Coronary artery (tissue), 2 donors: ENCODE data around the gene RHOG.

Source experiments
- DNase-seq: peaks from one replicate; pipeline ENCODE4 v3.0.0-alpha.2; 2017; ENCODE audit warnings: low spot score
- H3K27ac ChIP-seq, 2 donors: fragments of 200-600 bp; sonication (generic); one replicate each; pipeline ENCODE4 v1.5.1; 2016 to 2019
- H3K4me3 ChIP-seq: fragments of 200-600 bp; sonication (generic); 2 replicates; pipeline ENCODE4 v1.5.1; 2016; ENCODE audit warnings: mild to moderate bottlenecking, moderate library complexity
- TF ChIP-seq, protein P1 (sequence below): fragments of 200-600 bp; sonication (generic); IDR thresholded peaks from one replicate; pipeline ENCODE4 v1.5.1; 2019; ENCODE audit warnings: antibody characterized with exemption

Gene RHOG

DNA sequence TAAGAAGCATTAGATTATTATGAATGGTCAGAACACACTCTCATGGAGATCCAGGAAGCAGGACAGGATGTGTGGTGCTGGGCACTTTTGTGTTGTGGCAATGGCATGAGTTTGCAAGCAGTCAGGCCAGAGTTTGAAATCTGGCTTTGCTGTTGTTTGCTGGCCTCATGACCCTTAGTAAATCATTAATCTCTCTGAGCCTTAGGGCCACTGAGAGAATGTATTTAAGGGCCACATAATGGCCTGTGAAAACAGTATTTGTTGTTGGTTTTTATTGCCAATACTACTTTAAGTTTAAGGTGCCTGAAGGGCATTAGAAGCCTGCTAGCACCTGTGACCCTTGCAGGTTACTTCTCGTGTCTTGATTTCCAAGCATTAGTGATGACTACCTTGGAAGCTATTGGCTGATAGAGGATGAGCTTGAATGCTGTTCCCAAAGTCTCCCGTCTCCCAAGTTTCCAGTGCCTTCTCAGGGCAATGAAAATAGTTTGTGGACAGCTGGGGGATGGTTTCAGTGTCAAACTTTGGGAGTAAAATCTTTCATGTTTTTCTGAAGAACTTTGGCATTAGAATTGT lies 39.3 kb upstream of the RHOG start:
- Histone ChIP-seq H3K27ac (peak overlapping the region; percentile 48 to 53), H3K4me3 (no peak overlapping the region)
- no peak for DNase-seq
- TF ChIP-seq, protein P1, sequence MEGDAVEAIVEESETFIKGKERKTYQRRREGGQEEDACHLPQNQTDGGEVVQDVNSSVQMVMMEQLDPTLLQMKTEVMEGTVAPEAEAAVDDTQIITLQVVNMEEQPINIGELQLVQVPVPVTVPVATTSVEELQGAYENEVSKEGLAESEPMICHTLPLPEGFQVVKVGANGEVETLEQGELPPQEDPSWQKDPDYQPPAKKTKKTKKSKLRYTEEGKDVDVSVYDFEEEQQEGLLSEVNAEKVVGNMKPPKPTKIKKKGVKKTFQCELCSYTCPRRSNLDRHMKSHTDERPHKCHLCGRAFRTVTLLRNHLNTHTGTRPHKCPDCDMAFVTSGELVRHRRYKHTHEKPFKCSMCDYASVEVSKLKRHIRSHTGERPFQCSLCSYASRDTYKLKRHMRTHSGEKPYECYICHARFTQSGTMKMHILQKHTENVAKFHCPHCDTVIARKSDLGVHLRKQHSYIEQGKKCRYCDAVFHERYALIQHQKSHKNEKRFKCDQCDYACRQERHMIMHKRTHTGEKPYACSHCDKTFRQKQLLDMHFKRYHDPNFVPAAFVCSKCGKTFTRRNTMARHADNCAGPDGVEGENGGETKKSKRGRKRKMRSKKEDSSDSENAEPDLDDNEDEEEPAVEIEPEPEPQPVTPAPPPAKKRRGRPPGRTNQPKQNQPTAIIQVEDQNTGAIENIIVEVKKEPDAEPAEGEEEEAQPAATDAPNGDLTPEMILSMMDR, result no peak

DNA sequence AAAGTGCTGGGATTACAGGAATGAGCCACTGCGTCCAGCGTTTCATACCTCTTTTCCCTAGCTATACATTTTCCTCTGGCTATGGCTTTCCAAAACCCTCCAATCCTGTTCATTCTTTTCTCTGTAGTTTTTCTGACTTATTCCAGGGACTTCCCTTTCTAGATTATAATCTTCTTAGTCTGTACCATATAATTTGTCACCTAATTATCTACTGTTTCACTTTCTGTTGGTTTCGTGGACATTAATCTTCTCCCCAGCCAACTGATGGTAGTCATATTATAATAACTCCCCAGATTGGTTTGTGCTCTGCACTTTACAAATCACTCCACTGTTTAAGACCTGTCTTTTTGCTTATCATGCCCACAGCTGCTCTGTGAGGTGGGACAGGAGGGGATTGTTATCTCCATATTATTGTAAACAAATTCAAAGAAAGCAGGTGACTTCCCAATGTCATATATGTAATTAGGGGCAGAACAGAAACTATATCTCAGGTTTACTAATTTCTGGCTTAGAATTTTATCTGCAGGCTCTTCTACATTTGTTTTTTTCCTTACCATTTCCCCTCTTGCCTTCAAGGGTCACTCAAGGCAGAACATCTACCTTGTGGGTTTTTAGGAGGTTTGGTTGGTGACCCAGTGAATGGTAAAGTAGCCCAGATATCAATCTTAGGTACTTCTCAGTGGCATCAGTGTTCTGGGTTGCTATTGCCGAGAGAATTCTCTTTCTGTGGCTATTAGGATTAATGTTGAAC lies 38.6 kb upstream of the RHOG start:
- TF ChIP-seq, protein P1, result no peak
- Histone ChIP-seq H3K4me3 (no peak overlapping the region), H3K27ac (peak overlapping the region in 1 of 2 donors; percentile 53)
- DNase-seq, result no peak

DNA sequence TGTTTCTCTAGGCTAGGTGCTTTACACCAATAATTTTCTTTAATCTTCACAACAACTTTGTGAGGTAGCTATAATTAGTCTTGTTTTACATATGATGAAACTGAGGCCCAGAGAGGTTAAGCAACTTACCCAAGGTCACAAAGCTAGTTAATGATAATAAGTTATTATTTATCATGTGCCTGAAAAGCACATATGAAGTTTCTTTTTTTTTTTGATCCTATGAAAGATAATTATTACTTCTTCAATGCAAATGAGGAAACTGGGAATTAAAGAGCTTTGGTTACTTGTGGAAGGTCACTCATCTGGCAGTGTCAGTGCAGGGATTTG lies 37.5 kb upstream of the RHOG start:
- TF ChIP-seq, protein P1, result no peak
- no peak overlapping the region for H3K4me3 ChIP-seq
- no peak for DNase-seq
- H3K27ac ChIP-seq, result no peak overlapping the region

DNA sequence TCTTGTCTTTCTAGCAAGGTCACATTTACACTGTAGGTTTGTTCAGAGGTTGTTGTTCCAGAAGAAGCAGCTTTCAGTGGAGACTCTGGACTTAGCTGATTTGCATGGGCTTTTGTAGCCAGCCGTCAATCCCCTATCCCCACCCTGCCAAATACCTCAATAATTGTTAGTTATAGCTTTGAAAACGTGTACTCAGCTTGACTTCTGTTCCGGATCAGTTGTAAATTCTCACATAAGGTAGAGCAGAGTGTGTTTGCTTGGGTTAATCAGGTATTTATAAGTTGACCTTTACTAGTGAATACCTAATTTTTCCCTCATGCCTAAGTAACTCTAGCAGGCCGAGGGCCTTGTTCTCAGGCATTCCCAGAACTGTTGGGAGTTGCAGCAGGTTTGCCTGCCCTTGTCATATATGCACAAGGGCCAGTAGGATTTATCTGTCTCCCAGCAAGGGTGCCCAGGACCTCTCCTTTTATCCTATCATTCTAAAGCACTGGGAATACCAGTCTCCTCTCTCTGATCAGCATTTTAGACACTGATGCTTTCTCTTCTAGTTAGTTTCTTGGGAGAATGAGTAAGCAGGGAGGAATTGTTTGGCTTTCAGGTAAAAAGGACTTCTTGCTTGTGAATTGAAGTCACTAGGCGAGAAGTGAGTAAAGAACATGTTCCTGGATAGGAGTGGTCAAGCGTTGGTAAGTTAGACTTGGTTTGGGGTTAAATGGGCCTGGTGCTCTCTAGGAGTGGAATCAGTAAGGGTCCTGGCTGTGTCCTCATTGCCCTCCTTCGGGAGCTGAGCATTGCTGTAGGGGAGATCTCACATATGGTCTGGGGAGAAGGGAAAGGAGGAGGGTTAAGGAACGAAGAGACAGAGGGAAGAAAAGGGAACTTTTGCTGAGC lies 36.9 kb upstream of the RHOG start:
- TF ChIP-seq, protein P1, result no peak
- Histone ChIP-seq H3K27ac (no peak overlapping the region), H3K4me3 (no peak overlapping the region)
- DNase-seq, result no peak

DNA sequence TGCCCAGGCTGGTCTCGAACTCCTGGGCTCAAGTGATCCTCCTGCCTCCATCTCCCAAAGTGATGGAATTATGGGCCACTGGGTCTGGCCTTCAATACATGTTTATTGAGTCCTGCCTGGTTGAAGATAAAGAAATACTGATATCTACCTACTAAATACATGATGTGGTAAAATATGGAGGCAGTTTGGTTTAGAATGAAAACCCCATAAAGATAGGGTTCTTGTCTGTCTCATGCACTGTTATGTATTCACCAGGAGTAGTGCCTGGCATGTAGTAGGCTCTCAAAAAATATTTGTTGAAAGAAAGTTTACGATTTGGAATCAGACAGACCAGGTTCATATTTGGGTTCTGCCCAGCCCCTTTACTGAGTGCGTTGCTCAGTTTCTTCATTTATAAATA lies 35.9 kb upstream of the RHOG start:
- no peak for DNase-seq
- H3K27ac ChIP-seq, result no peak overlapping the region
- TF ChIP-seq, protein P1, result no peak
- H3K4me3 ChIP-seq, result no peak overlapping the region

DNA sequence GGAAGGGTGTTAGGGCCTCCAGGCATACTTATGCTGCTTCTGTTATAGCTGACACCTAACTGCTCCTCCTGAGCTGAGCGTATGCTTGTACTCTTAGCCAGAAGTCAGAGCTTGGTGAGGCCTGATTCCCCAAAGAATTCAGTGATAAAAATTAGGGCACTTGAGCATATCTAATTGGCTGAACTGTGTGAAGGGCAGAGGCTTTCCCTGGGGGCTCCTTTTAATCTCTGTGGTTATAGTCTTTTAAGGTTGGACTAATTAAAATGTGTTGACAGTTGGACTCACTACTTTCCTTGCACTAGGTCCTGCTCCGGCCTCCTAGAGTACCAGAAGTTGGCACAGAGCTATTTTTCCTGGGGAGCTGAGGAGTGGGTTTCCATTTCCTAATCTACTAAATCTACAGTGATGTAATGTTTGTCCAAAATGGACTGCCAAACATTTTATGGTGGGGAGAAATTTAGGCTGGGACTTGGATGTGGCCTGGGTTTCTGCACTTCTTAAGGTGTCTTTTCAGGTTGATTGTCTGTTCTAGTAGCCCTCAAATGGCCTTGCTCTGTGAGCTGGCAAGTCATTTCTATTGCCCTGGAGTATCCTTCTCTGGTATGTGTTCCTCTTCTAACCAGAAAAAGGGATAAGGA lies 33.1 kb upstream of the RHOG start:
- H3K4me3 ChIP-seq, result no peak overlapping the region
- H3K27ac ChIP-seq, result no peak overlapping the region
- DNase-seq, result no peak
- TF ChIP-seq, protein P1, result no peak
